MCF 10A (cell line): ENCODE data around the gene GSTO1. TPM values are rescaled to one million over a fixed set of nuclear protein-coding genes. Genes with fewer than 3 reads are reported as not detected.

ENCODE experiments used
- BruUV-seq: library from RNA; stranded (reverse); fragments of 400-500 nt; replicated peaks from 2 replicates; lab custom pipeline; 2021; lab: Mats Ljungman, UMichigan
- CTCF ChIA-PET: fragments of 300-600 bp; sonication (Branson Sonifier 250); formaldehyde crosslinking; extraction: SDS; loops from one replicate; lab custom pipeline; 2021; ENCODE audit warnings: antibody characterized with exemption, inconsistent platforms; lab: Yijun Ruan, JAX
- POLR2A ChIA-PET: fragments of 300-600, 350-650 bp; sonication (Branson Sonifier 250); formaldehyde crosslinking; extraction: SDS; loops from one replicate; lab custom pipeline; 2020; ENCODE audit warnings: antibody characterized with exemption, inconsistent platforms; lab: Yijun Ruan, JAX
- DNase-seq: peaks from one replicate; pipeline ENCODE4 v3.0.0-alpha.2; 2018; ENCODE audit not compliant: unreplicated experiment
- H3K27ac Mint-ChIP-seq: one replicate; pipeline ENCODE4 v1.8.0; 2022; ENCODE audit warnings: mild to moderate bottlenecking, low read depth, mixed read lengths; ENCODE audit not compliant: unreplicated experiment
- H3K27me3 Mint-ChIP-seq: one replicate; pipeline ENCODE4 v1.8.0; 2022; ENCODE audit warnings: mixed read lengths; ENCODE audit not compliant: insufficient read depth, unreplicated experiment
- H3K36me3 Mint-ChIP-seq: one replicate; pipeline ENCODE4 v1.8.0; 2022; ENCODE audit warnings: mild to moderate bottlenecking, moderate library complexity, mixed read lengths; ENCODE audit not compliant: insufficient read depth, unreplicated experiment
- H3K4me1 Mint-ChIP-seq: one replicate; pipeline ENCODE4 v1.8.0; 2022; ENCODE audit warnings: mixed read lengths; ENCODE audit not compliant: insufficient read depth, unreplicated experiment
- H3K4me3 Mint-ChIP-seq: one replicate; pipeline ENCODE4 v1.8.0; 2022; ENCODE audit warnings: mild to moderate bottlenecking, moderate library complexity, mixed read lengths; ENCODE audit not compliant: unreplicated experiment
- H3K9me3 Mint-ChIP-seq: one replicate; pipeline ENCODE4 v1.8.0; 2022; ENCODE audit warnings: mixed read lengths; ENCODE audit not compliant: unreplicated experiment
- intact Hi-C: fragments of 100-400 bp; cut with micrococcal nuclease; formaldehyde crosslinking; loops from 2 replicates; pipeline ENCODE4 v1.14.1; 2022
- total RNA-seq: library from RNA; stranded (reverse); gene quantifications from 2 replicates; pipeline ENCODE4 v1.2.3, GENCODE V29; 2022
- TF ChIP-seq, protein P1 (sequence below): fragments of 200-600 bp; IDR thresholded peaks from one replicate; pipeline ENCODE4 v1.8.0; 2022; ENCODE audit warnings: antibody characterized with exemption, mild to moderate bottlenecking; ENCODE audit not compliant: unreplicated experiment

Gene GSTO1
- total RNA-seq, 1 experiment from 2014 or later = 61.8 TPM

DNA sequence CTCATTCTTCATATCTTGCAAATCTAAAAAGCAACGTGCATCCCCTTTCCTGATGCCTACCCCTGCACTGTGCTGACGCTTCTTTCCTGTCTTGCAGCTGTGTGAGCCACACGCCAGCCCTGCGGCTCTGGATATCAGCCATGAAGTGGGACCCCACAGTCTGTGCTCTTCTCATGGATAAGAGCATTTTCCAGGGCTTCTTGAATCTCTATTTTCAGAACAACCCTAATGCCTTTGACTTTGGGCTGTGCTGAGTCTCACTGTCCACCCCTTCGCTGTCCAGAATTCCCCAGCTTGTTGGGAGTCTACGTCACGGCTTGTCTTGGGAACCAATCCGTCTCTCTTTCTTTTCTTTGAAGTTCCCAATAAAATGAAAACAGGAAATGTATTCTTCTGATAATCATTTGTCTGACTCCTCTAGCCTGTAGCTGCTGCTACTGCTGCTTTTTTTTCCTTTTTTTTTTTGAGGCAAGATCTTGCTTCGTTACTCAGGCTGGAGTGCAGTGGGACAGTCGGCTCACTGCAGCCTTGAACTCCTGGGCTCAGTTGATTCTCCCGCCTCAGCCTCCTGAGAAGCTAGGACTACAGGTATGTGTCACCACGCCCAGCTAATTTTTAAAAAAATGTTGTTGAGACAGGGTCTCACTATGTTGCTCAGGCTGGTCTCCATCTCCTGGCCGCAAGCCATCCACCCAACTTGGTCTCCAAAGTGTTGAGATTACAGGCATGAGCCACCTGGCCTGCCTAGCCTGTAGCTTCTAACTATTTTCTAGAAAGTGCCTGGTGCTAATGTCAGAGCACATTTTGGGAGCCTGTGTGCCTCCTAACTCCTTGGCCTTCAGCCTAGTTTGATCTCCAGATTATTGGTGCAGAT lies 44.6 kb downstream of the GSTO1 start:
- CTCF ChIA-PET = interaction anchor here (0.6 to 13.1 kb wide), 12 partner anchors 7 to 52 kb away, joined by 3 to 316 read pairs (median 7); no protein-coding TSS in a partner anchor

DNA sequence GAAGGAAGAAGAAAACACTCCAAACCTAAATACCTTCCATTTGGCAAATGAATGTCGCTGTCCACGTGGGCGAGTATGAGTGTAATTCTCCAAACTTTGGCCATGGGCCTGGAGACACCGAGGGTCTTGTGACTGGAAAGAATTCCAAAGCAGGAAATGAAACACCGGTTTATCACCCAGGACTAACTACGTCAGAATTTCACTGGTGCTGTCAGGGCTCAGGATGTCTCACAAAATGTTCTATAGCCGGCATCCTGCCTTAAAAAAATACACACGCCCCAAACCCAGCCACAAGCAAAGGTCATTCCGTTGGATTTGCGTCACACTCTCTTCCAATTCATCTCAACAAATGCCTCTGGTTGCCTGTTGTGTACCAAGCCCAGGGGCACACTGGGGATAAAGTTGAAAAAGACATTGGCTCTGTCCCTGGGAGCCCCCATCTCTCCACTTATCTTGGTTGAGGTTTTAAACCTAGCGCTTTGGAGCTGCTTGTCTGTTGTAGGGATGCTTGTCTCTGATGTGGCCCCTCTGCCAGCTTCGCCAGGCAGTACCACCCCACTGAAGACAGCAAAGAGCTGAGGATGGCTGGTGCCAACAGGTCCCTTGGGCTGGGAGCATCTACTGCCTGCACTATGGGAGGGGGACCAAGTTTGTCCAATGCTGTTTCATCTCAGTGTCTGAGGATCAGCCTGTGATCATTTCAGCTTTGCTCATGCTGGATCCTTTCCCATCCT lies 45.5 kb downstream of the GSTO1 start:
- intact Hi-C loops = loop anchor here (1.0 to 2.0 kb wide), 3 partner anchors 9 to 39 kb away; partner anchors contain the start of gene ITPRIP
- CTCF ChIA-PET = interaction anchor here (0.6 to 13.1 kb wide), 13 partner anchors 9 to 54 kb away, joined by 3 to 316 read pairs (median 4); partner anchors contain the start of genes CFAP58 and ITPRIP
- DNase-seq = peak; percentile 72

More for the DNA sequence above, 44.6 kb downstream of the GSTO1 start:
- no peak for DNase-seq
- Mint-ChIP-seq H3K4me1 (peaks cover 30% of the 10 kb centered on the region), H3K4me3 (no peak overlapping the region), H3K36me3 (peaks cover 14% of the 10 kb centered on the region), H3K9me3 (peaks cover 6% of the 10 kb centered on the region), H3K27ac (peak overlapping the region; percentile 93), H3K27me3 (no peaks in the 10 kb centered on the region)
- intact Hi-C loops = no loop called here
- TF ChIP-seq, protein P1, sequence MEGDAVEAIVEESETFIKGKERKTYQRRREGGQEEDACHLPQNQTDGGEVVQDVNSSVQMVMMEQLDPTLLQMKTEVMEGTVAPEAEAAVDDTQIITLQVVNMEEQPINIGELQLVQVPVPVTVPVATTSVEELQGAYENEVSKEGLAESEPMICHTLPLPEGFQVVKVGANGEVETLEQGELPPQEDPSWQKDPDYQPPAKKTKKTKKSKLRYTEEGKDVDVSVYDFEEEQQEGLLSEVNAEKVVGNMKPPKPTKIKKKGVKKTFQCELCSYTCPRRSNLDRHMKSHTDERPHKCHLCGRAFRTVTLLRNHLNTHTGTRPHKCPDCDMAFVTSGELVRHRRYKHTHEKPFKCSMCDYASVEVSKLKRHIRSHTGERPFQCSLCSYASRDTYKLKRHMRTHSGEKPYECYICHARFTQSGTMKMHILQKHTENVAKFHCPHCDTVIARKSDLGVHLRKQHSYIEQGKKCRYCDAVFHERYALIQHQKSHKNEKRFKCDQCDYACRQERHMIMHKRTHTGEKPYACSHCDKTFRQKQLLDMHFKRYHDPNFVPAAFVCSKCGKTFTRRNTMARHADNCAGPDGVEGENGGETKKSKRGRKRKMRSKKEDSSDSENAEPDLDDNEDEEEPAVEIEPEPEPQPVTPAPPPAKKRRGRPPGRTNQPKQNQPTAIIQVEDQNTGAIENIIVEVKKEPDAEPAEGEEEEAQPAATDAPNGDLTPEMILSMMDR = no peak
- no TSS peak for BruUV-seq
- POLR2A ChIA-PET = interaction anchor here (0.9 to 2.0 kb wide), 5 partner anchors 12 to 50 kb away, joined by 3 to 10 read pairs (median 4); partner anchors contain the start of gene ITPRIP

DNA sequence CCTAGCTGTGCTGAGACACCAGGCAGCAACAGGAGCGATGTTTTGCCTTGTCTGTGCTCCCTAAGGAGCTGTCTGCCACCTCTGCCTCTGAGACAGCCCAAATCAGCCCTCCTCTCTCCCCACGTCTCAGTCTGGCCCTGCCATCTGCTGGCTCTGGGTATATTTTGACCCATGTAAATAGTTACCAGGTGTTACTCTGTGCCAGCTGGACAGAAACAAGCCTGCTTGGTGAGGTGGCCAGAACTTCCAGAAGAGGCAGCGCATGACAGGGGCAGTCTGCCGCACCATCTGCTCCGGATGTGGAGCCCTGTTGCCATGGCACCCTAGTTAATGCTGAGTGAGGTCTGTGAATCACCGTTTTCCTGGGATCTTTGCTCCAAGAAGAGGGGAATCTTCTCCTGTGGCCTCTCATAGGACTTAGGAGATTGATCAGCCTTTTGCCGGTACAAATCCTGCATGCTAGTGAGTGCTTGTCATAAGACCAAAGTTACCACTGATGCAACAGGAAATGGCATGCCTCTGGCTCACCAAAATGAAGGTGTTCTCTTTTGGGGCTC lies 46.1 kb downstream of the GSTO1 start:
- no peak overlapping the region for H3K4me3 Mint-ChIP-seq
- TSS peak; percentile 82 for BruUV-seq
- peaks cover 34% of the 10 kb centered on the region for H3K4me1 Mint-ChIP-seq
- no peaks in the 10 kb centered on the region for H3K27me3 Mint-ChIP-seq
- CTCF ChIA-PET = interaction anchor here (0.9 to 13.1 kb wide), 10 partner anchors 10 to 53 kb away, joined by 3 to 316 read pairs (median 7); partner anchors contain the start of genes CFAP58 and ITPRIP
- H3K9me3 Mint-ChIP-seq = peaks cover 6% of the 10 kb centered on the region
- peak overlapping the region; percentile 93 for H3K27ac Mint-ChIP-seq
- DNase-seq = peak; percentile 90
- POLR2A ChIA-PET = interaction anchor here (0.5 to 1.6 kb wide), 7 partner anchors 9 to 176 kb away, joined by 3 to 4 read pairs (median 4); no protein-coding TSS in a partner anchor
- peaks cover 23% of the 10 kb centered on the region for H3K36me3 Mint-ChIP-seq
- intact Hi-C loops = loop anchor here (1.0 to 2.0 kb wide), 3 partner anchors 10 to 38 kb away; partner anchors contain the start of gene ITPRIP
- TF ChIP-seq, protein P1 = no peak

More for the DNA sequence above, 45.5 kb downstream of the GSTO1 start:
- Mint-ChIP-seq H3K4me1 (peaks cover 30% of the 10 kb centered on the region), H3K9me3 (peaks cover 6% of the 10 kb centered on the region), H3K27me3 (no peaks in the 10 kb centered on the region), H3K4me3 (no peak overlapping the region), H3K36me3 (peaks cover 20% of the 10 kb centered on the region), H3K27ac (peak overlapping the region; percentile 93)
- TF ChIP-seq, protein P1 = no peak
- BruUV-seq = TSS peak; percentile 59
- POLR2A ChIA-PET = interaction anchor here (0.5 to 2.0 kb wide), 8 partner anchors 10 to 175 kb away, joined by 3 to 10 read pairs (median 4); no protein-coding TSS in a partner anchor
